Upper lobe of right lung (tissue), 1 donor: ENCODE measurements around the gene ZMAT3. TPM values are rescaled to one million over a fixed set of nuclear protein-coding genes. Genes with fewer than 3 reads are reported as not detected.

ENCODE experiments used
- ATAC-seq: fragments of 200-7000 bp; cut with Tn5 transposase; one replicate; pipeline ENCODE4 v1.9.1; 2020; ENCODE audit warnings: mild to moderate bottlenecking, moderate library complexity
- DNase-seq: peaks from one replicate; pipeline ENCODE4 v3.0.0-alpha.2; 2020
- H3K27ac ChIP-seq: fragments of 200-600 bp; one replicate; pipeline ENCODE4 v1.8.0; 2022
- H3K27me3 ChIP-seq: fragments of 200-600 bp; one replicate; pipeline ENCODE4 v1.8.0; 2022; ENCODE audit warnings: mild to moderate bottlenecking
- H3K36me3 ChIP-seq: fragments of 200-600 bp; one replicate; pipeline ENCODE4 v1.8.0; 2022
- H3K4me1 ChIP-seq: fragments of 200-600 bp; one replicate; pipeline ENCODE4 v1.8.0; 2022
- H3K4me3 ChIP-seq: fragments of 200-600 bp; one replicate; pipeline ENCODE4 v1.8.0; 2022; ENCODE audit warnings: mild to moderate bottlenecking
- H3K9me3 ChIP-seq: fragments of 200-600 bp; one replicate; pipeline ENCODE4 v1.8.0; 2022
- CTCF ChIP-seq: fragments of 200-600 bp; IDR thresholded peaks from one replicate; pipeline ENCODE4 v1.8.0; 2022; ENCODE audit warnings: antibody characterized with exemption
- intact Hi-C: fragments of 100-400 bp; cut with DNase I; formaldehyde crosslinking; loops from one replicate; pipeline ENCODE4 v1.11.0; 2022
- total RNA-seq: library from RNA; stranded (reverse); fragmentation: NEBNext Ultra II Directional; extraction: Animal tissue kit (Norgen Biotek cat#: 25700); gene quantifications from one replicate; pipeline ENCODE4 v1.2.1, GENCODE V29; 2021
- donor health status: DM: no; HTN: yes; CAD: no; lungs with severe emphysema.

The ZMAT3 gene
- total RNA-seq, 1 donor from 2014 or later: 30.9 TPM

- H3K36me3 ChIP-seq: peaks cover 10% of the 10 kb centered on the region
- no peaks in the 10 kb centered on the region for H3K9me3 ChIP-seq
- H3K27me3 ChIP-seq: no peaks in the 10 kb centered on the region
- no peak for DNase-seq
- peak; percentile 48 for ATAC-seq
- intact Hi-C loops: no loop called here
- no peak overlapping the region for H3K27ac ChIP-seq
- no peak for TF ChIP-seq CTCF
- peaks cover 10% of the 10 kb centered on the region for H3K4me1 ChIP-seq
- no peak overlapping the region for H3K4me3 ChIP-seq
Observed at GRCh38 chr3:179020112-179020511, 51.5 kb downstream of the ZMAT3 start.

DNA sequence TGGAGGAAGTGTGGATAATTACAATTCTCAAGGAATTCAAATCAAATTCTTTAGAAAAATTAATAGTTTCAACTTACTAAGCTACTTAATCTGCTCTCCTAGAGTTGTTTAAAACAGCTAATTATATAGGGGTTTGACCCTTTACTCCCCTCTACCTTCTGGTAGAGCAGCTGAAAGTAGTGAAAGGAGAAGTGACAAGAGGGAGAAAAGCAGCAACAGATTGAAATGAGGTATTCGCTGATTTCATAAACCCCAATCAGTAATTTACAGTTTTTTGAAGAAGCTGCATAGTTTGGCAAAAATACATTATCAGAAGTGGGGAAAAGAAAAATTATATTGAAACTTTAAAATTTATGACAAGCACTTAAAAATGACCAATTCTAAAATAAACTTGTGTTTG is 52.8 kb downstream of the ZMAT3 start:
- H3K36me3 ChIP-seq: peaks cover under 1% of the 10 kb centered on the region
- intact Hi-C loops: no loop called here
- H3K4me3 ChIP-seq: no peak overlapping the region
- no peak overlapping the region for H3K27ac ChIP-seq
- H3K9me3 ChIP-seq: no peaks in the 10 kb centered on the region
- ATAC-seq: no peak
- H3K4me1 ChIP-seq: peaks cover 10% of the 10 kb centered on the region
- TF ChIP-seq CTCF: no peak
- no peak for DNase-seq
- no peaks in the 10 kb centered on the region for H3K27me3 ChIP-seq

- H3K27me3 ChIP-seq: no peaks in the 10 kb centered on the region
- H3K4me3 ChIP-seq: no peak overlapping the region
- ATAC-seq: no peak
- intact Hi-C loops: no loop called here
- no peak overlapping the region for H3K27ac ChIP-seq
- H3K9me3 ChIP-seq: no peaks in the 10 kb centered on the region
- TF ChIP-seq CTCF: no peak
- no peaks in the 10 kb centered on the region for H3K36me3 ChIP-seq
- no peak for DNase-seq
- peaks cover 10% of the 10 kb centered on the region for H3K4me1 ChIP-seq
Observed at GRCh38 chr3:179016979-179017670, 54.5 kb downstream of the ZMAT3 start.

DNA sequence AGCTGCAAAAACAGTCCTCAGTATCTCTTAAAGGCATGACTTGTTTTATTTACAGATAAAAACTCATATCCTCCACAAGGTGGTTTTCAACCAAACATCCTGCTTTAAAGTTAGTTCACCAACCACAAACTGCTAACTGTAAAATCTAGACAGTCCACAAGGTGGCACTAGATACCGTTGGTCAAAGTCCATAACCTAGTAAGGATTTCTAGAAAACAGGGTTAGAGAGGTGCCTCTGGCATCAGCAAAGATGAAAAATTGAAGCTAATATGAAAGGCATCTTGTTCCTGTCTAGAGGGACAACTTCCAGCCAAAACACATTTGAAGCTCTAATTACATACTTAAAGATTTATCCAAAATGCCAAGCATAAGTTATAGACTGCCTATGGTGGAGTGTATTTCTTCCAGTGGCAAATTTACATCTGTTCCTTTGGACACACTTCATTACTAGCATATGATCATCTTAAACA is 56.0 kb downstream of the ZMAT3 start:
- Histone ChIP-seq H3K9me3 (no peaks in the 10 kb centered on the region), H3K27ac (no peak overlapping the region), H3K27me3 (no peaks in the 10 kb centered on the region), H3K4me3 (no peak overlapping the region), H3K4me1 (peaks cover 8% of the 10 kb centered on the region), H3K36me3 (no peaks in the 10 kb centered on the region)
- TF ChIP-seq CTCF: peak; percentile 89
- no peak for DNase-seq
- intact Hi-C loops: no loop called here
- peak; percentile 95 for ATAC-seq

- Histone ChIP-seq H3K27me3 (no peaks in the 10 kb centered on the region), H3K9me3 (no peaks in the 10 kb centered on the region), H3K4me3 (no peak overlapping the region), H3K4me1 (no peaks in the 10 kb centered on the region), H3K36me3 (no peaks in the 10 kb centered on the region), H3K27ac (no peak overlapping the region)
- ATAC-seq (no peak), DNase-seq (no peak)
- intact Hi-C loops: no loop called here
- TF ChIP-seq CTCF: no peak
Observed at GRCh38 chr3:179005706-179006105, 65.9 kb downstream of the ZMAT3 start.
